Sigmoid colon (tissue), 7 donors: ENCODE results near the gene RASGRP3. TPM values are rescaled to one million over a fixed set of nuclear protein-coding genes. Genes with fewer than 3 reads are reported as not detected.

Experiments
- DNase-seq: peaks from one replicate; pipeline ENCODE4 v3.0.0-alpha.2; 2019
- H3K27ac ChIP-seq, 4 donors: fragments of 200-600 bp; sonication (generic); one replicate each; pipeline ENCODE4 v1.5.1; 2016 to 2019; ENCODE audit warnings: mild to moderate bottlenecking in 1 of 4
- H3K27me3 ChIP-seq, 3 donors: fragments of 200-600 bp; sonication (generic); one replicate each; pipeline ENCODE4 v1.5.1; 2019; ENCODE audit warnings: mild to moderate bottlenecking in 1 of 3
- H3K36me3 ChIP-seq, 4 donors: fragments of 200-600 bp; sonication (generic); one replicate each; pipeline ENCODE4 v1.5.1; 2016 to 2019
- H3K4me1 ChIP-seq, 4 donors: fragments of 200-600 bp; sonication (generic); one replicate each; pipeline ENCODE4 v1.5.1; 2017 to 2019
- H3K4me3 ChIP-seq, 4 donors: fragments of 200-600 bp; sonication (generic); one replicate each; pipeline ENCODE4 v1.5.1; 2017 to 2019; ENCODE audit warnings: mild to moderate bottlenecking in 2 of 4, moderate library complexity in 1 of 4
- H3K9me3 ChIP-seq, 4 donors: fragments of 200-600 bp in 3 of 4; sonication (generic) in 3 of 4; one replicate each; pipeline versions ENCODE4 v1.5.1 to v1.6.1; 2013 to 2019
- EP300 ChIP-seq, 4 donors: sonication (generic); formaldehyde crosslinking; IDR thresholded peaks; one replicate each; pipeline ENCODE4 v1.6.1; 2017; ENCODE audit warnings: antibody characterized with exemption in 4 of 4
- POLR2A ChIP-seq, 2 donors: fragments of 450-650 bp; IDR thresholded peaks; one replicate each; pipeline ENCODE4 v1.6.1; 2016; ENCODE audit warnings: antibody characterized with exemption in 2 of 2, mild to moderate bottlenecking in 2 of 2, moderate library complexity in 2 of 2
- POLR2AphosphoS5 ChIP-seq, 4 donors: sonication (generic); formaldehyde crosslinking; IDR thresholded peaks; one replicate each; pipeline ENCODE4 v1.6.1; 2017; ENCODE audit warnings: antibody characterized with exemption in 4 of 4
- WGBS, 2 donors: extraction: QIAGEN DNeasy Blood & Tissue Kit; methylation state at CpG; one replicate each; pipeline ENCODE4 v1.1.7; 2013; 5-methylcytosine and 5-hydroxymethylcytosine counted together
- intact Hi-C: fragments of 100-400 bp; cut with DNase I; formaldehyde crosslinking; loops from one replicate; pipeline ENCODE4 v1.15.1; 2023
- polyA plus RNA-seq, 3 donors: library from polyadenylated mRNA; stranded (reverse); fragments of 200-250 nt; gene quantifications; one replicate each; pipeline ENCODE4 v1.2.3, GENCODE V29; 2013
- total RNA-seq, 4 donors: library from RNA; depleted of rRNA; stranded (reverse); fragments of >200 nt; gene quantifications; one replicate each; pipeline ENCODE4 v1.1.0, GENCODE V29; 2016
- TF ChIP-seq, protein P1 (sequence below), 4 experiments: fragments of 450-650 bp in 3 of 4; fragments of 200-600 bp in 1 of 4; IDR thresholded peaks; one replicate each; pipeline ENCODE4 v1.5.1; 2016 to 2019; ENCODE audit warnings: antibody characterized with exemption in 4 of 4, mild to moderate bottlenecking in 3 of 4, moderate library complexity in 2 of 4
- donor health status: healthy with polysubstance abuse.
- donor health status: Bipolar disorder and iron deficiency.
- donor health status: healthy.

RASGRP3 gene
- total and polyA plus RNA-seq, 7 donors: 1.8 to 14.7 (median 6.7) TPM

- H3K36me3 ChIP-seq: no peaks in the 10 kb centered on the region
- TF ChIP-seq POLR2AphosphoS5 (IDR thresholded peaks at IDR 0.05): no peak
- no peak for TF ChIP-seq EP300 (IDR thresholded peaks at IDR 0.05)
- TF ChIP-seq POLR2A (IDR thresholded peaks at IDR 0.05): no peak
- TF ChIP-seq, protein P1, sequence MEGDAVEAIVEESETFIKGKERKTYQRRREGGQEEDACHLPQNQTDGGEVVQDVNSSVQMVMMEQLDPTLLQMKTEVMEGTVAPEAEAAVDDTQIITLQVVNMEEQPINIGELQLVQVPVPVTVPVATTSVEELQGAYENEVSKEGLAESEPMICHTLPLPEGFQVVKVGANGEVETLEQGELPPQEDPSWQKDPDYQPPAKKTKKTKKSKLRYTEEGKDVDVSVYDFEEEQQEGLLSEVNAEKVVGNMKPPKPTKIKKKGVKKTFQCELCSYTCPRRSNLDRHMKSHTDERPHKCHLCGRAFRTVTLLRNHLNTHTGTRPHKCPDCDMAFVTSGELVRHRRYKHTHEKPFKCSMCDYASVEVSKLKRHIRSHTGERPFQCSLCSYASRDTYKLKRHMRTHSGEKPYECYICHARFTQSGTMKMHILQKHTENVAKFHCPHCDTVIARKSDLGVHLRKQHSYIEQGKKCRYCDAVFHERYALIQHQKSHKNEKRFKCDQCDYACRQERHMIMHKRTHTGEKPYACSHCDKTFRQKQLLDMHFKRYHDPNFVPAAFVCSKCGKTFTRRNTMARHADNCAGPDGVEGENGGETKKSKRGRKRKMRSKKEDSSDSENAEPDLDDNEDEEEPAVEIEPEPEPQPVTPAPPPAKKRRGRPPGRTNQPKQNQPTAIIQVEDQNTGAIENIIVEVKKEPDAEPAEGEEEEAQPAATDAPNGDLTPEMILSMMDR (IDR thresholded peaks at IDR 0.05): no peak
- no peak overlapping the region for H3K4me3 ChIP-seq
- no peak for DNase-seq
- H3K4me1 ChIP-seq: peaks cover 0 to 5% (median 0%) of the 10 kb centered on the region in 4 donors
- H3K9me3 ChIP-seq: no peaks in the 10 kb centered on the region
- 79 to 86% methylated on average over 3 of the region's 3 CpGs for WGBS, 2 donors
- no peaks in the 10 kb centered on the region for H3K27me3 ChIP-seq
- H3K27ac ChIP-seq: no peak overlapping the region
- intact Hi-C loops: no loop called here
These were observed 55.2 kb downstream of the RASGRP3 start for GRCh38 chr2:33531549-33532059.

- Histone ChIP-seq H3K27ac (no peak overlapping the region), H3K27me3 (no peaks in the 10 kb centered on the region), H3K4me3 (no peak overlapping the region), H3K4me1 (peaks cover 0 to 5% (median 0%) of the 10 kb centered on the region in 4 donors), H3K9me3 (no peaks in the 10 kb centered on the region), H3K36me3 (no peaks in the 10 kb centered on the region)
- 71 to 72% methylated on average over 8 of the region's 8 CpGs for WGBS, 2 donors
- TF ChIP-seq POLR2A (IDR thresholded peaks at IDR 0.05): no peak
- TF ChIP-seq, protein P1 (IDR thresholded peaks at IDR 0.05): no peak
- no peak for TF ChIP-seq POLR2AphosphoS5 (IDR thresholded peaks at IDR 0.05)
- no peak for TF ChIP-seq EP300 (IDR thresholded peaks at IDR 0.05)
- intact Hi-C loops: no loop called here
- DNase-seq: no peak
These were observed 55.7 kb downstream of the RASGRP3 start for GRCh38 chr2:33532146-33532545.

DNA sequence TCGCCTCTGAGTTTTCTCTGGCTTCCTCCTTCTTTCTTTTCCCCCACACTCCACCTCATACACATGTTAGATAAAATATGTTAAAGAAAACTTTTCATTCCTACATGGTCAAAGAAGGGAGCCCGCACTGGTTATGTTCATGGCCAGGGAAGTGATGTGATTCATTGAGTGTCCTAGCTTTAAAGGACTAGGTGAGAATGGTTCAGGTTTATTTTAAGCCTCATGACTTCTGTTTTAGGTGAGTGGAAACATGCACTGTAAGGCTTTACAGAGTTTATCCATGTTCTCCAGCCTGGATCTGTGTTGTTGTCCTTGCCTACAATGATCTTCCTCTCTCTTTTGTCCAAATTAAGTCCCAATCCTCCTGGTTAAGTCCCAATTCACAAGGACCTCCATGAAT, 56.5 kb downstream of the RASGRP3 start:
- H3K9me3 ChIP-seq: no peaks in the 10 kb centered on the region
- no peak overlapping the region for H3K27ac ChIP-seq
- H3K4me1 ChIP-seq: peaks cover 0 to 5% (median 0%) of the 10 kb centered on the region in 4 donors
- H3K4me3 ChIP-seq: no peak overlapping the region
- H3K27me3 ChIP-seq: no peaks in the 10 kb centered on the region
- WGBS, 2 donors: 60 to 63% methylated on average over 2 of the region's 2 CpGs
- DNase-seq: no peak
- TF ChIP-seq, protein P1 (IDR thresholded peaks at IDR 0.05): no peak
- no peak for TF ChIP-seq EP300 (IDR thresholded peaks at IDR 0.05)
- TF ChIP-seq POLR2AphosphoS5 (IDR thresholded peaks at IDR 0.05): no peak
- no peak for TF ChIP-seq POLR2A (IDR thresholded peaks at IDR 0.05)
- H3K36me3 ChIP-seq: no peaks in the 10 kb centered on the region
- intact Hi-C loops: no loop called here

DNA sequence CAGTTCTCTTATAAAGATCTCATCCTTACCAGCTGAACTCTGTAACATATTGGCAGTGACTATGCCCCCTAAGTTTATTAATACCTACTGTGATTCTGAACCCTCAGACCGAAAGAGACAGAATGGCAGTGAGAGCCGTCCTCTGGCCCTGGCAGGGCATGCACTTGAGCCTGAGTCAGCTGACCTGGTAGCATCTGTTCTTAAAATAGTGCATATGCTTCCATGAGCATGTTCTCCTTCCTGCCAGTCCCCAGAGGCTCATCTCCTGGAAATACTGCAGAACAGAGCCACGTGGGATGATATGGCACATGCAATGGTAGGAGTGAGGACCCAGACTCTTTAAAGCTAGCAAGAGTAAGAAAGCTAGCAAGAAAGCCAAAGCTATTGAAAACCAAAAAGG, 59.0 kb downstream of the RASGRP3 start:
- Histone ChIP-seq H3K4me3 (no peak overlapping the region), H3K4me1 (no peaks in the 10 kb centered on the region), H3K36me3 (no peaks in the 10 kb centered on the region), H3K9me3 (no peaks in the 10 kb centered on the region), H3K27ac (no peak overlapping the region), H3K27me3 (no peaks in the 10 kb centered on the region)
- DNase-seq: no peak
- intact Hi-C loops: no loop called here
- WGBS, 2 donors: 88 to 91% methylated on average over 3 of the region's 3 CpGs
- TF ChIP-seq, protein P1 (IDR thresholded peaks at IDR 0.05): no peak
- no peak for TF ChIP-seq POLR2AphosphoS5 (IDR thresholded peaks at IDR 0.05)
- TF ChIP-seq EP300 (IDR thresholded peaks at IDR 0.05): no peak
- TF ChIP-seq POLR2A (IDR thresholded peaks at IDR 0.05): no peak

DNA sequence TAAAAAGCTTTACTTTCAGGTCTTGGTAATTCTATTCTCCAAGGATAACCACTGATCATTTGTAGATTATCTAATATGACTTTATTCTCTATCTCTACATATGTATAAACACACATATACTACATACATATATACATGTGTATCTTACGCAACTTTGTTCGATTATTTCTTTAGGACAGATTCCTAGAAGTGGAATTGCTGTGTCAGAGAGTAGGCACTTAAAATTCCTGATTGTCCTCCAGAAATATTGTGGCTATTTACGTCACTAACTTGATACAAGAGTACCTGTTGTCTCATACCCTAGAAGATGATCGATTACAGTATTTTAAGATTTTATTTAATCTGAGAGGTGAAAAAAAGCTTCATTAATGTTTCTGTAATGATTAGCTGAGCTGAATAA, 64.8 kb downstream of the RASGRP3 start:
- whole genome bisulfite sequencing, 2 donors: 87 to 94% methylated on average over 4 of the region's 4 CpGs
- no peaks in the 10 kb centered on the region for H3K36me3 ChIP-seq
- DNase-seq: no peak
- no peaks in the 10 kb centered on the region for H3K4me1 ChIP-seq
- intact Hi-C loops: no loop called here
- H3K27me3 ChIP-seq: peaks cover 0 to 4% (median 0%) of the 10 kb centered on the region in 3 donors
- H3K9me3 ChIP-seq: no peaks in the 10 kb centered on the region
- no peak overlapping the region for H3K27ac ChIP-seq
- TF ChIP-seq POLR2AphosphoS5 (IDR thresholded peaks at IDR 0.05) (no peak), EP300 (IDR thresholded peaks at IDR 0.05) (no peak), POLR2A (IDR thresholded peaks at IDR 0.05) (no peak)
- TF ChIP-seq, protein P1 (IDR thresholded peaks at IDR 0.05): no peak
- no peak overlapping the region for H3K4me3 ChIP-seq
